ENCODE data around the gene EXOC1L.
"Not testable (repeated sequence)": the region's sequence is repeated elsewhere in the genome, so short reads cannot be mapped to it uniquely, and the experiment has no call there.

EXOC1L gene

GRCh38 chr4:55838952-55839351, 19.4 kb downstream of the EXOC1L start:
- no peak for DNase-seq

- DNase-seq = no peak
Measured at GRCh38 chr4:55840956-55841355, 21.4 kb downstream of the EXOC1L start.

GRCh38 chr4:55841373-55842239, 22.0 kb downstream of the EXOC1L start:
- peak; percentile 9 to 22 for DNase-seq

- DNase-seq = not testable (repeated sequence)
Measured at GRCh38 chr4:55842312-55842711, 22.7 kb downstream of the EXOC1L start.

- DNase-seq = no peak
Measured at GRCh38 chr4:55849724-55850123, 30.1 kb downstream of the EXOC1L start.

- no peak for DNase-seq
Measured at GRCh38 chr4:55851885-55852284, 32.3 kb downstream of the EXOC1L start.

GRCh38 chr4:55853484-55854046, 34.0 kb downstream of the EXOC1L start, which contains the start of gene EXOC1:
TSS of gene EXOC1 (plus strand) at chr4:55853648. CDS start at chr4:55858324, 4,676 bp downstream.
- DNase-seq = peak; percentile 97 to 99

- peak in 1 of 2 experiments; percentile 17 for DNase-seq
Measured at GRCh38 chr4:55854129-55854528, 34.5 kb downstream of the EXOC1L start.

GRCh38 chr4:55857586-55857985, 38.0 kb downstream of the EXOC1L start:
- DNase-seq = peak in 1 of 2 experiments; percentile 12

GRCh38 chr4:55859711-55860110, 40.1 kb downstream of the EXOC1L start:
- DNase-seq = no peak

- DNase-seq = no peak
Measured at GRCh38 chr4:55864577-55865223, 45.1 kb downstream of the EXOC1L start.

GRCh38 chr4:55865228-55865806, 45.7 kb downstream of the EXOC1L start:
- DNase-seq = no peak

- DNase-seq = no peak
Measured at GRCh38 chr4:55866290-55866907, 46.8 kb downstream of the EXOC1L start.

GRCh38 chr4:55866973-55867574, 47.5 kb downstream of the EXOC1L start:
- DNase-seq = peak; percentile 16 to 74

GRCh38 chr4:55868581-55869090, 49.0 kb downstream of the EXOC1L start:
- no peak for DNase-seq

- no peak for DNase-seq
Measured at GRCh38 chr4:55871299-55871800, 51.8 kb downstream of the EXOC1L start.

GRCh38 chr4:55874831-55875230, 55.2 kb downstream of the EXOC1L start:
- no peak for DNase-seq

- no peak for DNase-seq
Measured at GRCh38 chr4:55876387-55876786, 56.8 kb downstream of the EXOC1L start.

- DNase-seq = no peak
Measured at GRCh38 chr4:55879224-55879623, 59.6 kb downstream of the EXOC1L start.

GRCh38 chr4:55880652-55881280, 61.2 kb downstream of the EXOC1L start:
- no peak for DNase-seq

GRCh38 chr4:55884093-55884850, 64.7 kb downstream of the EXOC1L start:
- DNase-seq = peak; percentile 27 to 31
